Measurements from ENCODE around the gene B4GALT6. TPM values are rescaled to one million over a fixed set of nuclear protein-coding genes. Genes with fewer than 3 reads are reported as not detected.

B4GALT6 gene
- total RNA-seq, 4 donors from 2014 or later = 1.5 to 11.8 (median 3.9) TPM

GRCh38 chr18:31722369-31722957, 38.1 kb upstream of the B4GALT6 start:
- Histone ChIP-seq H3K4me1 (no peaks in the 10 kb centered on the region), H3K36me3 (no peaks in the 10 kb centered on the region), H3K4me3 (no peak overlapping the region), H3K9me3 (peaks cover 0 to 3% of the 10 kb centered on the region in 2 donors), H3K27ac (no peak overlapping the region), H3K27me3 (no peaks in the 10 kb centered on the region)
- peak; percentile 66 to 67 for DNase-seq
- intact Hi-C loops (cut with DNase I; ENCODE audit: low total_unique reads) = no loop called here
- TF ChIP-seq CTCF (IDR thresholded peaks at IDR 0.05) (peak; percentile 55 to 63 (median 59)), POLR2A (IDR thresholded peaks at IDR 0.05) (no peak)

- peaks cover 0 to 3% of the 10 kb centered on the region in 2 donors for H3K9me3 ChIP-seq
Measured at GRCh38 chr18:31721601-31722000, 37.2 kb upstream of the B4GALT6 start.

GRCh38 chr18:31720867-31721266, 36.5 kb upstream of the B4GALT6 start:
- Histone ChIP-seq H3K27me3 (no peaks in the 10 kb centered on the region), H3K27ac (no peak overlapping the region), H3K4me3 (no peak overlapping the region), H3K36me3 (no peaks in the 10 kb centered on the region), H3K9me3 (peaks cover 0 to 3% of the 10 kb centered on the region in 2 donors), H3K4me1 (no peaks in the 10 kb centered on the region)
- intact Hi-C loops (cut with DNase I; ENCODE audit: low total_unique reads) = no loop called here
- TF ChIP-seq CTCF (IDR thresholded peaks at IDR 0.05) (no peak), POLR2A (IDR thresholded peaks at IDR 0.05) (no peak)
- DNase-seq = no peak

More at GRCh38 chr18:31721601-31722000, 37.2 kb upstream of the B4GALT6 start:
- H3K4me1 ChIP-seq = no peaks in the 10 kb centered on the region
- H3K27ac ChIP-seq = no peak overlapping the region
- no peak overlapping the region for H3K4me3 ChIP-seq
- TF ChIP-seq CTCF (IDR thresholded peaks at IDR 0.05) (no peak), POLR2A (IDR thresholded peaks at IDR 0.05) (no peak)
- no peaks in the 10 kb centered on the region for H3K27me3 ChIP-seq
- no peak for DNase-seq
- no peaks in the 10 kb centered on the region for H3K36me3 ChIP-seq
- intact Hi-C loops (cut with DNase I; ENCODE audit: low total_unique reads) = no loop called here

GRCh38 chr18:31719363-31720006, 35.1 kb upstream of the B4GALT6 start:
- intact Hi-C loops (cut with DNase I; ENCODE audit: low total_unique reads) = no loop called here

More at GRCh38 chr18:31719363-31720006, 35.1 kb upstream of the B4GALT6 start:
- Histone ChIP-seq H3K27me3 (no peaks in the 10 kb centered on the region), H3K4me3 (no peak overlapping the region), H3K9me3 (peaks cover 0 to 3% of the 10 kb centered on the region in 2 donors), H3K4me1 (no peaks in the 10 kb centered on the region), H3K27ac (no peak overlapping the region), H3K36me3 (no peaks in the 10 kb centered on the region)
- DNase-seq = no peak
- TF ChIP-seq CTCF (IDR thresholded peaks at IDR 0.05) (no peak), POLR2A (IDR thresholded peaks at IDR 0.05) (no peak)

All from uterus (tissue), 4 donors.